Heart left ventricle (tissue), 16 donors: ENCODE data around the gene PRC1. TPM values are rescaled to one million over a fixed set of nuclear protein-coding genes. Genes with fewer than 3 reads are reported as not detected.

ENCODE experiments used
- ATAC-seq, 4 donors: fragments of 200-7000 bp; cut with Tn5 transposase; one replicate each; pipeline ENCODE4 v1.9.1; 2020 to 2022; ENCODE audit warnings: moderate library complexity in 4 of 4, mild to moderate bottlenecking in 3 of 4, moderate number of reproducible peaks in 1 of 4
- DNase-seq, 5 donors: peaks; one replicate each; pipeline ENCODE4 v3.0.0-alpha.2; 2020
- H3K27ac ChIP-seq, 12 donors: fragments of 200-600 bp; sonication (generic) in 4 of 12; one replicate each; pipeline versions ENCODE4 v1.5.0 to v1.8.0; 2016 to 2022; ENCODE audit warnings: mild to moderate bottlenecking in 2 of 12
- H3K27me3 ChIP-seq, 9 donors: fragments of 200-600 bp; sonication (generic) in 2 of 9; one replicate each; pipeline versions ENCODE4 v1.5.1 to v1.8.0; 2016 to 2022; ENCODE audit warnings: mild to moderate bottlenecking in 3 of 9
- H3K36me3 ChIP-seq, 9 donors: fragments of 200-600 bp; sonication (generic) in 2 of 9; one replicate each; pipeline versions ENCODE4 v1.5.0 to v1.8.0; 2018 to 2022; ENCODE audit warnings: mild to moderate bottlenecking in 2 of 9
- H3K4me1 ChIP-seq, 12 donors: fragments of 200-600 bp; sonication (generic) in 4 of 12; one replicate each; pipeline versions ENCODE4 v1.5.0 to v1.8.0; 2016 to 2022; ENCODE audit warnings: mild to moderate bottlenecking in 3 of 12
- H3K4me3 ChIP-seq, 12 donors: fragments of 200-600 bp; sonication (generic) in 4 of 12; one replicate each; pipeline versions ENCODE4 v1.5.0 to v1.8.0; 2017 to 2022; ENCODE audit warnings: mild to moderate bottlenecking in 9 of 12, moderate library complexity in 4 of 12
- H3K9me3 ChIP-seq, 12 donors: fragments of 200-600 bp; sonication (generic) in 4 of 12; one replicate each; pipeline versions ENCODE4 v1.5.0 to v1.8.0; 2016 to 2022; ENCODE audit warnings: mild to moderate bottlenecking in 1 of 12
- CTCF ChIP-seq, 12 donors: fragments of 200-600 bp; sonication (generic) in 4 of 12; IDR thresholded peaks; one replicate each; pipeline versions ENCODE4 v1.5.0 to v1.8.0; 2018 to 2022; ENCODE audit warnings: antibody characterized with exemption in 12 of 12, mild to moderate bottlenecking in 5 of 12
- POLR2A ChIP-seq, 2 donors: fragments of 450-650 bp; IDR thresholded peaks; one replicate each; pipeline ENCODE4 v1.6.1; 2017; ENCODE audit warnings: antibody characterized with exemption in 2 of 2, mild to moderate bottlenecking in 2 of 2, moderate library complexity in 2 of 2
- WGBS, 4 donors: extraction: QIAGEN DNeasy Blood & Tissue Kit in 2 of 4; methylation state at CpG; one replicate each; pipeline versions ENCODE4 v1.1.5 to v1.1.7; 2013 to 2018; 5-methylcytosine and 5-hydroxymethylcytosine counted together
- intact Hi-C, 10 donors: fragments of 100-400 bp; cut with DNase I; formaldehyde crosslinking; loops; one replicate each; pipeline versions ENCODE4 v1.11.1 to v1.14.2; 2022
- polyA plus RNA-seq, 2 donors: library from polyadenylated mRNA; stranded (reverse); fragments of 200-250 nt; gene quantifications; one replicate each; pipeline ENCODE4 v1.2.3, GENCODE V29; 2013
- total RNA-seq, 9 donors: library from RNA; depleted of rRNA in 2 of 9; stranded (reverse); fragments of >200 nt in 2 of 9; fragmentation: NEBNext Ultra II Directional in 3 of 9; extraction: Animal tissue kit (Norgen Biotek cat#: 25700) in 3 of 9; gene quantifications; one replicate each; pipeline versions ENCODE4 v1.1.0 to v1.2.4, GENCODE V29; 2016 to 2023
- donor health status: ischemic (EF 13 %, LVEDD 7.1; RV severe dilation, severe dysfunction).
- donor health status: healthy with polysubstance abuse.
- donor health status: DM: no; HTN: yes; CAD: no.
- donor health status: DM: no; HTN: no; CAD: no.
- donor health status: ischemic (EF 25% LVEDD 6.9; RV normal size, moderate dysfunction).
- donor health status: ischemic (EF 25% LVEDD 5.7; RV mildly dilated, moderate dysfunction).
- donor health status: healthy.
- donor health status: DM: yes; HTN: yes; CAD: no.
- donor health status: ischemic (EF 35%, LVEDD 5.7; RV mildly dilated, moderate dysfunction).
- donor health status: nonischemic (EF 11% LVEDD 7.7; RV severe dilation, severe dysfunction).
- donor health status: DM: yes; HTN: yes; CAD: no.
- donor health status: PGD.
- donor health status: ischemic (EF 29% LVEDD 5.4; RV normal size, mild dysfunction).
- donor health status: nonischemic (EF 23%, LVEDD 6.1; RV moderate dilation, normal function).

Gene PRC1
- total and polyA plus RNA-seq, 11 donors: 1.9 to 25.7 (median 4.7) TPM

- intact Hi-C loops: loop anchor here (5.0 to 10.0 kb wide), 9 partner anchors 33 to 313 kb away; partner anchors contain the start of genes PRC1 (in 2 of the 10) and VPS33B (in 1 of the 10)
- ATAC-seq (no peak), DNase-seq (no peak)
- WGBS, 4 donors: 70 to 84% (median 79%) methylated on average over 8 of the region's 8 CpGs
- H3K4me3 ChIP-seq: no peak overlapping the region
- peaks cover 0 to 54% (median 29%) of the 10 kb centered on the region in 12 donors for H3K4me1 ChIP-seq
- no peaks in the 10 kb centered on the region for H3K9me3 ChIP-seq
- no peaks in the 10 kb centered on the region for H3K27me3 ChIP-seq
- H3K36me3 ChIP-seq: peaks cover 0 to 43% (median 33%) of the 10 kb centered on the region in 9 donors
- TF ChIP-seq CTCF (IDR thresholded peaks at IDR 0.05) (no peak), POLR2A (IDR thresholded peaks at IDR 0.05) (no peak)
- peak overlapping the region in 7 of 12 donors; percentile 23 to 69 (median 50) for H3K27ac ChIP-seq
Measured at GRCh38 chr15:90959028-90959595, 35.2 kb downstream of the PRC1 start.

- H3K4me3 ChIP-seq: peak overlapping the region in 8 of 12 donors; percentile 65 to 86 (median 73)
- ATAC-seq (no peak), DNase-seq (no peak)
- H3K4me1 ChIP-seq: peaks cover 0 to 54% (median 29%) of the 10 kb centered on the region in 12 donors
- TF ChIP-seq CTCF (IDR thresholded peaks at IDR 0.05): no peak
- no peak for TF ChIP-seq POLR2A (IDR thresholded peaks at IDR 0.05)
- peak overlapping the region in 3 of 12 donors; percentile 8 to 76 (median 66) for H3K27ac ChIP-seq
- peaks cover 0 to 43% (median 31%) of the 10 kb centered on the region in 9 donors for H3K36me3 ChIP-seq
- no peaks in the 10 kb centered on the region for H3K27me3 ChIP-seq
- intact Hi-C loops: loop anchor here (2.0 to 10.0 kb wide), 12 partner anchors 35 to 315 kb away; partner anchors contain the start of genes PRC1 (in 2 of the 10) and VPS33B (in 1 of the 10)
- H3K9me3 ChIP-seq: no peaks in the 10 kb centered on the region
- 62 to 82% (median 72%) methylated on average over 6 of the region's 6 CpGs for WGBS, 4 donors
Measured at GRCh38 chr15:90957791-90958190, 36.5 kb downstream of the PRC1 start.

- ATAC-seq: peak in 2 of 4 donors; percentile 6 to 16
- peak overlapping the region in 9 of 12 donors; percentile 1 to 85 (median 66) for H3K27ac ChIP-seq
- TF ChIP-seq POLR2A (IDR thresholded peaks at IDR 0.05): no peak
- TF ChIP-seq CTCF (IDR thresholded peaks at IDR 0.05): no peak
Measured at GRCh38 chr15:90957031-90957790, 37.1 kb downstream of the PRC1 start.

More at GRCh38 chr15:90957031-90957790, 37.1 kb downstream of the PRC1 start:
- Histone ChIP-seq H3K27me3 (no peaks in the 10 kb centered on the region), H3K36me3 (peaks cover 0 to 43% (median 35%) of the 10 kb centered on the region in 9 donors), H3K9me3 (no peaks in the 10 kb centered on the region), H3K4me1 (peaks cover 0 to 54% (median 29%) of the 10 kb centered on the region in 12 donors), H3K4me3 (peak overlapping the region; percentile 40 to 96 (median 70))
- intact Hi-C loops: loop anchor here (2.0 to 10.0 kb wide), 12 partner anchors 35 to 315 kb away; partner anchors contain the start of genes PRC1 (in 2 of the 10) and VPS33B (in 1 of the 10)
- WGBS, 4 donors: 20 to 28% (median 26%) methylated on average over 21 to 63 of the region's 63 CpGs
- no peak for DNase-seq
